Heart right ventricle (tissue), 16 donors: ENCODE measurements around the gene INPP5A. TPM values are rescaled to one million over a fixed set of nuclear protein-coding genes. Genes with fewer than 3 reads are reported as not detected.
A peak's percentile ranks its signal among the peaks of the same experiment; 100 is the strongest.

Experiments
- ATAC-seq, 8 donors: fragments of 200-7000 bp; cut with Tn5 transposase; one replicate each; pipeline ENCODE4 v1.9.1; 2020; ENCODE audit warnings: mild to moderate bottlenecking in 8 of 8, moderate library complexity in 8 of 8, moderate number of reproducible peaks in 1 of 8
- DNase-seq, 2 donors: peaks; one replicate each; pipeline ENCODE4 v3.0.0-alpha.2; 2020
- H3K27ac ChIP-seq, 10 donors: fragments of 200-600 bp; sonication (generic) in 2 of 10; one replicate each; pipeline versions ENCODE4 v1.5.0 to v1.8.0; 2020 to 2022; ENCODE audit warnings: mild to moderate bottlenecking in 3 of 10
- H3K27me3 ChIP-seq, 7 donors: fragments of 200-600 bp; one replicate each; pipeline ENCODE4 v1.8.0; 2021 to 2022; ENCODE audit warnings: mild to moderate bottlenecking in 2 of 7
- H3K36me3 ChIP-seq, 9 donors: fragments of 200-600 bp; sonication (generic) in 1 of 9; one replicate each; pipeline versions ENCODE4 v1.5.0 to v1.8.0; 2020 to 2022; ENCODE audit warnings: mild to moderate bottlenecking in 2 of 9
- H3K4me1 ChIP-seq, 9 donors: fragments of 200-600 bp; sonication (generic) in 1 of 9; one replicate each; pipeline versions ENCODE4 v1.5.0 to v1.8.0; 2020 to 2022; ENCODE audit warnings: mild to moderate bottlenecking in 4 of 9
- H3K4me3 ChIP-seq, 10 donors: fragments of 200-600 bp; sonication (generic) in 2 of 10; one replicate each; pipeline versions ENCODE4 v1.5.0 to v1.8.0; 2020 to 2022; ENCODE audit warnings: mild to moderate bottlenecking in 7 of 10, moderate library complexity in 2 of 10
- H3K9me3 ChIP-seq, 11 donors: fragments of 200-600 bp in 10 of 11; sonication (generic) in 2 of 11; one replicate each; pipeline versions ENCODE4 v1.5.0 to v1.8.0; 2013 to 2022; ENCODE audit warnings: mild to moderate bottlenecking in 2 of 11, control low read depth in 1 of 11, moderate library complexity in 1 of 11
- WGBS, 2 donors: extraction: QIAGEN DNeasy Blood & Tissue Kit; methylation state at CpG; one replicate each; pipeline ENCODE4 v1.1.7; 2013; ENCODE audit warnings: inconsistent platforms in 1 of 2; 5-methylcytosine and 5-hydroxymethylcytosine counted together
- intact Hi-C, 10 donors: fragments of 100-400 bp; cut with DNase I; formaldehyde crosslinking; loops; one replicate each; pipeline versions ENCODE4 v1.11.1 to v1.14.2; 2022
- polyA plus RNA-seq, 2 donors: library from polyadenylated mRNA; stranded (reverse); fragments of 200-250 nt; gene quantifications; one replicate each; pipeline ENCODE4 v1.2.3, GENCODE V29; 2013
- total RNA-seq, 10 donors: library from RNA; stranded (reverse); fragmentation: NEBNext Ultra II Directional in 3 of 10; extraction: Animal tissue kit (Norgen Biotek cat#: 25700) in 3 of 10; gene quantifications; one replicate each; pipeline versions ENCODE4 v1.2.1 to v1.2.4, GENCODE V29; 2021 to 2023
- TF ChIP-seq, protein P1 (sequence below), 9 donors: fragments of 200-600 bp; sonication (generic) in 2 of 9; IDR thresholded peaks; one replicate each; pipeline versions ENCODE4 v1.5.0 to v1.8.0; 2021 to 2022; ENCODE audit warnings: antibody characterized with exemption in 9 of 9, mild to moderate bottlenecking in 5 of 9, moderate library complexity in 1 of 9
- donor health status: Arrhythmogenic right ventricular cardiomyopathy.
- donor health status: ischemic (EF 13 %, LVEDD 7.1; RV severe dilation, severe dysfunction).
- donor health status: healthy with polysubstance abuse.
- donor health status: DM: no; HTN: yes; CAD: no.
- donor health status: DM: no; HTN: no; CAD: no.
- donor health status: ischemic (EF 25% LVEDD 6.9; RV normal size, moderate dysfunction).
- donor health status: ischemic (EF 25% LVEDD 5.7; RV mildly dilated, moderate dysfunction).
- donor health status: healthy.
- donor health status: DM: yes; HTN: yes; CAD: no.
- donor health status: Ischemic cardiomyopathy.
- donor health status: ischemic (EF 35%, LVEDD 5.7; RV mildly dilated, moderate dysfunction).
- donor health status: nonischemic (EF 11% LVEDD 7.7; RV severe dilation, severe dysfunction).
- donor health status: DM: yes; HTN: yes; CAD: no.
- donor health status: PGD.
- donor health status: ischemic (EF 29% LVEDD 5.4; RV normal size, mild dysfunction).
- donor health status: nonischemic (EF 23%, LVEDD 6.1; RV moderate dilation, normal function).

Gene INPP5A
- total and polyA plus RNA-seq, 12 donors: 30.4 to 122 (median 106) TPM

DNA sequence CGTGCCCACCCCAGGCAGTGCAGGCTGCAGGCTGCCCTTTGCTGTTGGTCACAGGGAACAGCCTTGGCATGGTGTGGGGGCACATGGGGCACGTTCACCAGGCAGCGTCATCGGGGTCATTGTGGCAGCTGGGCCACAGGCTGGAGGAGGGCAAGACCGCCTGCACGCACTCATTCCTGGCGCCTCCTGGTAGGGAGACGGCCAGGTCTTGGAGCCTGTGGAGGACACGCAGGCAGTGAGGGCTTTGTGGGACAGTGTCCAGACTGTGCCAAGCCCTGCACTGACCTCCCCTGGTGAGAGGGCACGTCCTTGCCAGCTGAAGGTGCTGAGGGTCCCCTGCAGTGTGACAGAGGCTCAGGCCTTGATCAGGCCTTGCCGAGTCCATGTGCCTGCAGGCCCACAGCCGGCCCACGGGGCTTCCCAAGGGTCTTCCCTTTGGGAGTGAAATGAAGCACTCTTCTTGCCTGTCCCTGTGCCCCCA, 171.9 kb downstream of the INPP5A start:
- peaks cover 0 to 13% (median 0%) of the 10 kb centered on the region in 9 donors for H3K4me1 ChIP-seq
- H3K9me3 ChIP-seq: peaks cover 0 to 24% (median 13%) of the 10 kb centered on the region in 11 donors
- no peak overlapping the region for H3K4me3 ChIP-seq
- H3K27ac ChIP-seq: no peak overlapping the region
- no peak for ATAC-seq
- whole genome bisulfite sequencing, 2 donors: 87 to 94% methylated on average over 13 of the region's 13 CpGs
- H3K36me3 ChIP-seq: peaks cover 0 to 68% (median 25%) of the 10 kb centered on the region in 9 donors
- no peaks in the 10 kb centered on the region for H3K27me3 ChIP-seq
- intact Hi-C loops: no loop called here
- TF ChIP-seq, protein P1, sequence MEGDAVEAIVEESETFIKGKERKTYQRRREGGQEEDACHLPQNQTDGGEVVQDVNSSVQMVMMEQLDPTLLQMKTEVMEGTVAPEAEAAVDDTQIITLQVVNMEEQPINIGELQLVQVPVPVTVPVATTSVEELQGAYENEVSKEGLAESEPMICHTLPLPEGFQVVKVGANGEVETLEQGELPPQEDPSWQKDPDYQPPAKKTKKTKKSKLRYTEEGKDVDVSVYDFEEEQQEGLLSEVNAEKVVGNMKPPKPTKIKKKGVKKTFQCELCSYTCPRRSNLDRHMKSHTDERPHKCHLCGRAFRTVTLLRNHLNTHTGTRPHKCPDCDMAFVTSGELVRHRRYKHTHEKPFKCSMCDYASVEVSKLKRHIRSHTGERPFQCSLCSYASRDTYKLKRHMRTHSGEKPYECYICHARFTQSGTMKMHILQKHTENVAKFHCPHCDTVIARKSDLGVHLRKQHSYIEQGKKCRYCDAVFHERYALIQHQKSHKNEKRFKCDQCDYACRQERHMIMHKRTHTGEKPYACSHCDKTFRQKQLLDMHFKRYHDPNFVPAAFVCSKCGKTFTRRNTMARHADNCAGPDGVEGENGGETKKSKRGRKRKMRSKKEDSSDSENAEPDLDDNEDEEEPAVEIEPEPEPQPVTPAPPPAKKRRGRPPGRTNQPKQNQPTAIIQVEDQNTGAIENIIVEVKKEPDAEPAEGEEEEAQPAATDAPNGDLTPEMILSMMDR (IDR thresholded peaks at IDR 0.05): no peak
- DNase-seq: peak in 1 of 2 donors; percentile 8

DNA sequence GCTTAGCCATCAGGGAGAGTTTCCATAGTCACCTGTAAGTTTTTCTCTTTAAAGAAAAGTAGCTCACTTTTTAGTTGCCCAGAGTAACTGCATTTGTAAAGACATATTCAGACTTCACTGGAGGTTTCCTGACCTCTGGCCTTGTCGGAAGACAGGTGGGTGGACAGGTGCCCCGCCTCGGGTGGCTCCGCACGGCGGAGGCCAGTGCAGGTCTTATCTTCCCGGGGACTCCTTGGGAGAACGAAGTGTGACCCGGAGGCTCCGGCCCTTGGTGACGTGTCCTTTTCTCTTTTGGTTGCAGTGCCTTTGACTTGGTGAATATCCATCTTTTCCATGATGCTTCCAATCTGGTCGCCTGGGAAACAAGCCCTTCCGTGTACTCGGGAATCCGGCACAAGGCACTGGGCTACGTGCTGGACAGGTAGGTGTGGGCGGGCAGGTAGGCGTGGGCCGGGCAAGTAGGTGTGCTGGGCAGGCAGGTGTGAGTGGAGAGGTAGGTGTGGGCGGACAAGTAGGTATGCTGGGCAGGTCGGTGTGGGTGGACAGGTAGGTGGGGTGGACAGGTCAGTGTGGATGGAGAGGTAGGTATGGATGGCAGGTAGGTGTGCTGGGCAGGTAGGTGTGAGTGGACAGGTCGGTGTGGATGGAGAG, 172.6 kb downstream of the INPP5A start:
- peaks cover 0 to 70% (median 24%) of the 10 kb centered on the region in 9 donors for H3K36me3 ChIP-seq
- intact Hi-C loops: no loop called here
- WGBS, 2 donors: 95 to 97% methylated on average over 22 of the region's 22 CpGs
- DNase-seq (peak in 1 of 2 donors; percentile 8), ATAC-seq (no peak)
- TF ChIP-seq, protein P1 (IDR thresholded peaks at IDR 0.05): no peak
- H3K27ac ChIP-seq: no peak overlapping the region
- H3K4me1 ChIP-seq: peaks cover 0 to 16% (median 0%) of the 10 kb centered on the region in 9 donors
- H3K9me3 ChIP-seq: peaks cover 0 to 20% (median 11%) of the 10 kb centered on the region in 11 donors
- H3K4me3 ChIP-seq: no peak overlapping the region
- no peaks in the 10 kb centered on the region for H3K27me3 ChIP-seq

DNA sequence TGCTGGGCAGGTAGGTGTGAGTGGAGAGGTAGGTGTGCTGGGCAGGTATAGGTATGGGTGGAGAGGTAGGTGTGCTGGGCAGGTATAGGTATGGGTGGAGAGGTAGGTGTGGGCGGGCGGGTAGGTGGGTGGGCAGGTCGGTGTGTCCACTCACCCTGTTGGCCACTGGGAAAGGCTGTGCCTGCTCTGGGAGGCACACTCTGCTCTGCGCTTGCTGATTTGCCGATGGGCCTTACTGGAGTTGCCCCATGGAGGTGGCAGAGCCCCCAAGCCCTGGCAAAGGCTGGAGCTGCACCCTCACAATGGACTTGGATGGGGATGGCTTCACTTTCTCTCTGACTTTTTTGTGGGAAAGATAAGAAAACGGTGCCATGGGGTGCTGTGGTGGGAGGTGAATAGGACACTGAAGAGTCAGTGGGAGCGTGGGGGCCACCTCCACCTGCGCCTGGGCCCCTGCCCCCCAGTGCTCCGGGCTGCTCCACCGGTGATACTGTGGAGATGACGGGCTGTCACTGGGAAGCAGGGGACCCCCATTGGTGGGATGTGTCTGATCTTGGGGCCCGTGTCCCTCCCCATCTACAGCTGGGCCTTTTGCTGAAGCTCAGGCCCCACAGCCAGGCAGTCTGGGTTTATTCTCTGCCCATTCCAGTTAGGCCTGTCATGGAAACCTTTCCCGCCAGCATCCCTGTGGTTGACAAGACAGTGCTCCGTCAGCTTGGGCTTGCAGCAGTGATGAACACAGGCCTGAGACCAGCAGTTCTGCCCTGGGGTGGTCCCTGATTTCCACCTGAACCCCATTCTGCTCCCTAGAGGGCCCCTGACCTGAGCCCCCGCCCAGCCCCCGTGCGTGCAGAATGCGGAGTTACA, 173.4 kb downstream of the INPP5A start:
- peaks cover 0 to 65% (median 18%) of the 10 kb centered on the region in 9 donors for H3K36me3 ChIP-seq
- intact Hi-C loops: no loop called here

More for the DNA sequence above, 173.4 kb downstream of the INPP5A start:
- DNase-seq: peak in 1 of 2 donors; percentile 4
- Histone ChIP-seq H3K27me3 (no peaks in the 10 kb centered on the region), H3K4me3 (no peak overlapping the region), H3K27ac (no peak overlapping the region), H3K9me3 (peaks cover 0 to 12% (median 3%) of the 10 kb centered on the region in 11 donors), H3K4me1 (peaks cover 0 to 16% (median 0%) of the 10 kb centered on the region in 9 donors)
- TF ChIP-seq, protein P1 (IDR thresholded peaks at IDR 0.05): no peak
- WGBS, 2 donors: 94 to 96% methylated on average over 18 of the region's 18 CpGs
- no peak for ATAC-seq
